ENCODE results near the gene MAGOH.

DNA sequence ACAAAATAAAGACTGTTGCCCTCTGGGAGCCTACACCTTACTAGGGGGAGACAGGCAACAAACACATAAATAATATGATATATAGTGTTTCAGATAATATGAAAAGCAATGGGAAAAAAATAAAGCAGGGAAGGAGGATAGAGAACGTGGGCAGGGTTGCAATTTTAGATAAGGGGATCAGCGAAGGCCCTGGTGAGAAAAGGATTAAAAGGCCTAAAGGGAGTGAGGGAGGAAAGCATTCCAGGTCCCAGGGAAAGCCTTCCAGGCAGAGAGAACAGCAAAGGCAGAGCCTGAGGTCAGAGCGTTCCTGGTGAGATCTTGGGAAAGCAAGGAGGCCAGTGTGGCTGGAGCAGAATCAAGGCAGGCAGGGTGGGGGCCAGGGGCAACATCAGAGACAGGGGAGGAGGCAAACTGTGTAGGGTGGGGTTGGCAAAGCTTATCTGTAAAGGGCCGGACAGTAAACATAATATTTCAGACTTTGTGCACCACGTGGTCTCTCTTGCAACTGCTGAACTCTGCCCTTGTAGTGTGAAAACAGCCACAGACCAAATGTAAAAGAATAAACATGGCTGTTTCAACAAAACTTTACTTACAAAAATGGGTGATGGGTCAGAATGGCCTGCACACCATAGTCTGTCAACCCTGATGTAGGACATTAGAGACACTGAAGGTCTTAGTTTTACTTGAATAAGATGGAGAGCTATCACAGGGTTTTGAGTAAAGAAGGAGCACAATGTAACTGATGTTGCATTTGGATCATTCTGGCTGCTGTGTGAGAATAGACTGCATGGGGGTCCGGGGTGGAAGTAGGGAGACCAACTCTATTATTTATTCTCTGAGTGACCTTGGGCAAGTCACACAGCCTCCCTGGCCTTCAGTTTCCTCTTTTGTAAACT is 55.0 kb downstream of the MAGOH start:
- TF ChIP-seq, protein P1, sequence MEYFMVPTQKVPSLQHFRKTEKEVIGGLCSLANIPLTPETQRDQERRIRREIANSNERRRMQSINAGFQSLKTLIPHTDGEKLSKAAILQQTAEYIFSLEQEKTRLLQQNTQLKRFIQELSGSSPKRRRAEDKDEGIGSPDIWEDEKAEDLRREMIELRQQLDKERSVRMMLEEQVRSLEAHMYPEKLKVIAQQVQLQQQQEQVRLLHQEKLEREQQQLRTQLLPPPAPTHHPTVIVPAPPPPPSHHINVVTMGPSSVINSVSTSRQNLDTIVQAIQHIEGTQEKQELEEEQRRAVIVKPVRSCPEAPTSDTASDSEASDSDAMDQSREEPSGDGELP (CRISPR knock-in tag; IDR thresholded peaks at IDR 0.05; ENCODE audit: borderline replicate concordance) = no peak
- TF ChIP-seq, protein P2, sequence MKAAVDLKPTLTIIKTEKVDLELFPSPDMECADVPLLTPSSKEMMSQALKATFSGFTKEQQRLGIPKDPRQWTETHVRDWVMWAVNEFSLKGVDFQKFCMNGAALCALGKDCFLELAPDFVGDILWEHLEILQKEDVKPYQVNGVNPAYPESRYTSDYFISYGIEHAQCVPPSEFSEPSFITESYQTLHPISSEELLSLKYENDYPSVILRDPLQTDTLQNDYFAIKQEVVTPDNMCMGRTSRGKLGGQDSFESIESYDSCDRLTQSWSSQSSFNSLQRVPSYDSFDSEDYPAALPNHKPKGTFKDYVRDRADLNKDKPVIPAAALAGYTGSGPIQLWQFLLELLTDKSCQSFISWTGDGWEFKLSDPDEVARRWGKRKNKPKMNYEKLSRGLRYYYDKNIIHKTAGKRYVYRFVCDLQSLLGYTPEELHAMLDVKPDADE (conservative IDR thresholded peaks at IDR 0.05; ENCODE audit: control insufficient read depth, low read depth, low read length) = no peak
- no peak for TF ChIP-seq TAF1 (IDR thresholded peaks at IDR 0.05; ENCODE audit: control insufficient read depth, extremely low read depth, insufficient read depth, low read length, severe bottlenecking)
- TF ChIP-seq ZNF124 (CRISPR knock-in tag; IDR thresholded peaks at IDR 0.05) = no peak
- TF ChIP-seq, protein P3, sequence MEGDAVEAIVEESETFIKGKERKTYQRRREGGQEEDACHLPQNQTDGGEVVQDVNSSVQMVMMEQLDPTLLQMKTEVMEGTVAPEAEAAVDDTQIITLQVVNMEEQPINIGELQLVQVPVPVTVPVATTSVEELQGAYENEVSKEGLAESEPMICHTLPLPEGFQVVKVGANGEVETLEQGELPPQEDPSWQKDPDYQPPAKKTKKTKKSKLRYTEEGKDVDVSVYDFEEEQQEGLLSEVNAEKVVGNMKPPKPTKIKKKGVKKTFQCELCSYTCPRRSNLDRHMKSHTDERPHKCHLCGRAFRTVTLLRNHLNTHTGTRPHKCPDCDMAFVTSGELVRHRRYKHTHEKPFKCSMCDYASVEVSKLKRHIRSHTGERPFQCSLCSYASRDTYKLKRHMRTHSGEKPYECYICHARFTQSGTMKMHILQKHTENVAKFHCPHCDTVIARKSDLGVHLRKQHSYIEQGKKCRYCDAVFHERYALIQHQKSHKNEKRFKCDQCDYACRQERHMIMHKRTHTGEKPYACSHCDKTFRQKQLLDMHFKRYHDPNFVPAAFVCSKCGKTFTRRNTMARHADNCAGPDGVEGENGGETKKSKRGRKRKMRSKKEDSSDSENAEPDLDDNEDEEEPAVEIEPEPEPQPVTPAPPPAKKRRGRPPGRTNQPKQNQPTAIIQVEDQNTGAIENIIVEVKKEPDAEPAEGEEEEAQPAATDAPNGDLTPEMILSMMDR (IDR thresholded peaks at IDR 0.05 in 2 of 3, conservative IDR thresholded peaks at IDR 0.05 in 1 of 3; ENCODE audit: insufficient read depth in 2 of 3, low read depth in 1 of 3, low read length in 3 of 3) = no peak
- TF ChIP-seq, protein P4, sequence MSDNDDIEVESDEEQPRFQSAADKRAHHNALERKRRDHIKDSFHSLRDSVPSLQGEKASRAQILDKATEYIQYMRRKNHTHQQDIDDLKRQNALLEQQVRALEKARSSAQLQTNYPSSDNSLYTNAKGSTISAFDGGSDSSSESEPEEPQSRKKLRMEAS (CRISPR knock-in tag; IDR thresholded peaks at IDR 0.05) = peak; percentile 76
- TF ChIP-seq CHD2 (IDR thresholded peaks at IDR 0.05; ENCODE audit: low read depth, low read length) = no peak
- TF ChIP-seq, protein P5, sequence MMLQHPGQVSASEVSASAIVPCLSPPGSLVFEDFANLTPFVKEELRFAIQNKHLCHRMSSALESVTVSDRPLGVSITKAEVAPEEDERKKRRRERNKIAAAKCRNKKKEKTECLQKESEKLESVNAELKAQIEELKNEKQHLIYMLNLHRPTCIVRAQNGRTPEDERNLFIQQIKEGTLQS (IDR thresholded peaks at IDR 0.05) = no peak
- TF ChIP-seq, protein P5 (CRISPR knock-in tag; conservative IDR thresholded peaks at IDR 0.05) = no peak
- TF ChIP-seq SETDB1 (IDR thresholded peaks at IDR 0.05; ENCODE audit: low read length) = no peak
- no peak for TF ChIP-seq JUND (IDR thresholded peaks at IDR 0.05; ENCODE audit: borderline replicate concordance, low read depth, low read length)
- no peak for TF ChIP-seq JUND (tag; IDR thresholded peaks at IDR 0.05; ENCODE audit: borderline replicate concordance, low read depth, low read length)

Measured in K562 (cell line).